ENCODE data around the gene FRMPD1.

GRCh38 chr9:37676411-37676830, 25.7 kb downstream of the FRMPD1 start:
- no peak for TF ChIP-seq CTCF (IDR thresholded peaks at IDR 0.05; ENCODE audit: insufficient read depth, low read depth, low read length)
- TF ChIP-seq EZH2 (IDR thresholded peaks at IDR 0.05; ENCODE audit: insufficient read depth, low read length): no peak
